HL-60 (cell line): ENCODE results near the gene LRRC7.

Experiments used
- GABPA ChIP-seq: IDR thresholded peaks from 2 replicates; pipeline ENCODE4 v1.6.1; 2012; ENCODE audit warnings: low read depth
- POLR2AphosphoS5 ChIP-seq: IDR thresholded peaks from 2 replicates; pipeline ENCODE4 v1.6.1; 2012; ENCODE audit warnings: low read depth
- SPI1 ChIP-seq: IDR thresholded peaks from 2 replicates; pipeline ENCODE4 v1.6.1; 2012; ENCODE audit warnings: low read depth, mild to moderate bottlenecking, borderline replicate concordance
- TF ChIP-seq, protein P1 (sequence below): IDR thresholded peaks from one replicate; pipeline ENCODE4 v1.5.1; 2011; ENCODE audit warnings: low read length, control low read depth, inconsistent platforms; ENCODE audit not compliant: insufficient read depth
- TF ChIP-seq, protein P2 (sequence below): IDR thresholded peaks from 2 replicates; pipeline ENCODE4 v1.6.1; 2012; ENCODE audit warnings: low read depth; ENCODE audit not compliant: insufficient replicate concordance

DNA sequence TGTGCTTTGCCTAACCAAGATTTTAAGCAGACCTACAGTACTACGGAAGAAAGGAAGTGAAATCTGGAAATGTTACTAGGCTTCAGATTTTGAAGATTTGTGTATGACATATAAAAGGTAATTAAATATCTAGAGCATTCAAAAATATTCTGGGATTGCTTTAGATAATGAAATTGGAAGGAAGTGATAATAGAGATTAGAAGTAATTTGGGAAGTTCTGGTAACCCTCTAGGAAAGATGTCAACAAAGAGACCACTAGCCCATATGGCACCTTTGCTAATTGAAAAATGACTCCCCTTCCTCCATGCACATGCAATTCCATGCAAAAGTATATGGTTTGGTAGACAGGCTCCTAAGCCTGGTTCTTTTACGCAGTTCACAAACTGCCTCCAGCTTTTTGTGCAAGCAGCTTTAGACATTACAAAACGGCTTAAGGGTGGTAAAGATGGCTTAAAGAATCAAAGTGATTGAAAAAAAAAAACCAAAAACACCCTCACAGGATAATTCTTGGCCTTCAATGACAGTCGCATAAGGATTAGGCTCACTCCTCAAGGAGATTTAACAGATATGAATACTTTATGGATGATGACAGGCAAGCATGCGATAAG lies 81.8 kb downstream of the LRRC7 start:
- TF ChIP-seq, protein P1, sequence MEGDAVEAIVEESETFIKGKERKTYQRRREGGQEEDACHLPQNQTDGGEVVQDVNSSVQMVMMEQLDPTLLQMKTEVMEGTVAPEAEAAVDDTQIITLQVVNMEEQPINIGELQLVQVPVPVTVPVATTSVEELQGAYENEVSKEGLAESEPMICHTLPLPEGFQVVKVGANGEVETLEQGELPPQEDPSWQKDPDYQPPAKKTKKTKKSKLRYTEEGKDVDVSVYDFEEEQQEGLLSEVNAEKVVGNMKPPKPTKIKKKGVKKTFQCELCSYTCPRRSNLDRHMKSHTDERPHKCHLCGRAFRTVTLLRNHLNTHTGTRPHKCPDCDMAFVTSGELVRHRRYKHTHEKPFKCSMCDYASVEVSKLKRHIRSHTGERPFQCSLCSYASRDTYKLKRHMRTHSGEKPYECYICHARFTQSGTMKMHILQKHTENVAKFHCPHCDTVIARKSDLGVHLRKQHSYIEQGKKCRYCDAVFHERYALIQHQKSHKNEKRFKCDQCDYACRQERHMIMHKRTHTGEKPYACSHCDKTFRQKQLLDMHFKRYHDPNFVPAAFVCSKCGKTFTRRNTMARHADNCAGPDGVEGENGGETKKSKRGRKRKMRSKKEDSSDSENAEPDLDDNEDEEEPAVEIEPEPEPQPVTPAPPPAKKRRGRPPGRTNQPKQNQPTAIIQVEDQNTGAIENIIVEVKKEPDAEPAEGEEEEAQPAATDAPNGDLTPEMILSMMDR: no peak
- TF ChIP-seq GABPA (no peak), SPI1 (no peak), POLR2AphosphoS5 (no peak)
- TF ChIP-seq, protein P2, sequence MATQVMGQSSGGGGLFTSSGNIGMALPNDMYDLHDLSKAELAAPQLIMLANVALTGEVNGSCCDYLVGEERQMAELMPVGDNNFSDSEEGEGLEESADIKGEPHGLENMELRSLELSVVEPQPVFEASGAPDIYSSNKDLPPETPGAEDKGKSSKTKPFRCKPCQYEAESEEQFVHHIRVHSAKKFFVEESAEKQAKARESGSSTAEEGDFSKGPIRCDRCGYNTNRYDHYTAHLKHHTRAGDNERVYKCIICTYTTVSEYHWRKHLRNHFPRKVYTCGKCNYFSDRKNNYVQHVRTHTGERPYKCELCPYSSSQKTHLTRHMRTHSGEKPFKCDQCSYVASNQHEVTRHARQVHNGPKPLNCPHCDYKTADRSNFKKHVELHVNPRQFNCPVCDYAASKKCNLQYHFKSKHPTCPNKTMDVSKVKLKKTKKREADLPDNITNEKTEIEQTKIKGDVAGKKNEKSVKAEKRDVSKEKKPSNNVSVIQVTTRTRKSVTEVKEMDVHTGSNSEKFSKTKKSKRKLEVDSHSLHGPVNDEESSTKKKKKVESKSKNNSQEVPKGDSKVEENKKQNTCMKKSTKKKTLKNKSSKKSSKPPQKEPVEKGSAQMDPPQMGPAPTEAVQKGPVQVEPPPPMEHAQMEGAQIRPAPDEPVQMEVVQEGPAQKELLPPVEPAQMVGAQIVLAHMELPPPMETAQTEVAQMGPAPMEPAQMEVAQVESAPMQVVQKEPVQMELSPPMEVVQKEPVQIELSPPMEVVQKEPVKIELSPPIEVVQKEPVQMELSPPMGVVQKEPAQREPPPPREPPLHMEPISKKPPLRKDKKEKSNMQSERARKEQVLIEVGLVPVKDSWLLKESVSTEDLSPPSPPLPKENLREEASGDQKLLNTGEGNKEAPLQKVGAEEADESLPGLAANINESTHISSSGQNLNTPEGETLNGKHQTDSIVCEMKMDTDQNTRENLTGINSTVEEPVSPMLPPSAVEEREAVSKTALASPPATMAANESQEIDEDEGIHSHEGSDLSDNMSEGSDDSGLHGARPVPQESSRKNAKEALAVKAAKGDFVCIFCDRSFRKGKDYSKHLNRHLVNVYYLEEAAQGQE: no peak
